Cardiac fibroblast (primary cell): ENCODE data around the gene NUBP2.

Experiments
- DNase-seq, 2 donors: peaks; one replicate each; pipeline versions ENCODE4 v3.0.0 to v3.0.0-alpha.2; 2010; ENCODE audit warnings: low read depth in 2 of 2
- H3K4me3 ChIP-seq, 2 donors: replicated peaks in 1 of 2; 1 replicate in 1 of 2; 2 replicates in 1 of 2; pipeline ENCODE4 v1.5.1; 2011; ENCODE audit warnings: low read depth in 2 of 2, low read length in 2 of 2, mild to moderate bottlenecking in 2 of 2, moderate library complexity in 1 of 2
- CTCF ChIP-seq: IDR thresholded peaks from one replicate; pipeline ENCODE4 v1.5.1; 2011; ENCODE audit warnings: low read depth, mild to moderate bottlenecking, low read length, inconsistent platforms

The NUBP2 gene

GRCh38 chr16:1822801-1823200 is 40.0 kb downstream of the NUBP2 start:
- DNase-seq, result no peak
- TF ChIP-seq CTCF, result no peak
- no peak overlapping the region for H3K4me3 ChIP-seq

DNA sequence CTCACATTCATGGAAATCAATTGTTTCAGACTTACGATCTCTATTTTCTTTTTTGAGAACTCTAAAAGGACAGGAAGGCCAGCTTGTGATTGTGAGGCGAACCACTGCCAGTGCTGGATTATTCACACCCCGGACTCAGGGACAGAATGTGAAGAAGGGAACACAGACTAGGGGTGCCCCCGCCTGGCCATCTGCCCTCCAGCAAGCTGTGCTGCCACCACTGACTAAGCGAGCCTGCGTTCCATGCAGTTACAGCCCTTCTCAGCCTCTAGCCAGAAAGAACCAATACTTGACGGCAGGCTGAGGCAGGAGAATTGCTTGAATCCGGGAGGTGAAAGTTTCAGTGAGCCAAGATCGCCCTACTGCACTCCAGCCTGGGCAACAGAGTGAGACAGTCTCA is 41.1 kb downstream of the NUBP2 start:
- peak; percentile 73 to 75 for DNase-seq
- TF ChIP-seq CTCF, result peak; percentile 30
- H3K4me3 ChIP-seq, result no peak overlapping the region

- no peak for DNase-seq
- no peak for TF ChIP-seq CTCF
- peak overlapping the region; percentile 50 to 100 for H3K4me3 ChIP-seq
Observed at GRCh38 chr16:1825381-1825863, 42.7 kb downstream of the NUBP2 start.

DNA sequence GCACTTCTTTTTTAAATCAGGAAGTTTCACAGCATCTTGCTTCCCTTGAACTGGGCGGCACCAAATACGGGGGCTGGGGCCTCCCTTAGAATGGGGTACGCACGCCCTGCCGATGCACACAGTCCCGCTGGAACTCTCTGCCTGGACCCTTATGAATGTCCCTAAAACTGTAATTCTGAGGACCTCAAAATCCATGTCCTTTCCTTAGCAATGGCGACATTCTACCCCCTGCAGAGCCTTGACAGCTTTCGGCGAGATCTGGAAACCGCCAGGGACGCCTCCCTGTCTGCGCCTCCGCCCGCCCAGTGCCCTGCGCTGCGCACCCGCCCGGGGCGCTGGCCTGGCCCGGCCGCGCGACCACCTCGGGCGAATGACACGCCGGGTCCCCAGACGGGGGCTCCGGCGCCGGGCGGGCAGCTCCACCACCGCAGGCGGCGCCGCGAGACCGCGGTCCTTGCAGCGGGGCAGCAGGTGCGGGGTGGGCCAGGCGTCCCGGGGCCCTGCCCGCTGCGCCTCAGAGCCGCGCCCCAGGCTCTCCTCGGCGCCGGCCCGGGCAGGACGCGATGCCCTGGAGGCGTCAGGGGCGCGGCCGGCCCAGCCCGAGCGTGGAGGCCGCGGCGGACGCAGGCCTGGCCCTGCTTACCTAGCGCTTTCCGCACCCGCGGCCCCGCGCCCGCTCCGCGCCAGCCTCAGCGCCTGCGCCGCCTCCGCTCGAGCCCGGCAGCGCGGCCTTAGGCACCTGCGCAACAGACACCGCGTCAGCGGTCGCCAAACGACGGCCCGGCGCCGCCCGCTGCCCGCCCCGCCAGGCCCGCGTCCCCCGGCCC is 43.3 kb downstream of the NUBP2 start:
- no peak for TF ChIP-seq CTCF
- DNase-seq, result peak in 1 of 2 donors; percentile 8
- peak overlapping the region; percentile 50 to 100 for H3K4me3 ChIP-seq

DNA sequence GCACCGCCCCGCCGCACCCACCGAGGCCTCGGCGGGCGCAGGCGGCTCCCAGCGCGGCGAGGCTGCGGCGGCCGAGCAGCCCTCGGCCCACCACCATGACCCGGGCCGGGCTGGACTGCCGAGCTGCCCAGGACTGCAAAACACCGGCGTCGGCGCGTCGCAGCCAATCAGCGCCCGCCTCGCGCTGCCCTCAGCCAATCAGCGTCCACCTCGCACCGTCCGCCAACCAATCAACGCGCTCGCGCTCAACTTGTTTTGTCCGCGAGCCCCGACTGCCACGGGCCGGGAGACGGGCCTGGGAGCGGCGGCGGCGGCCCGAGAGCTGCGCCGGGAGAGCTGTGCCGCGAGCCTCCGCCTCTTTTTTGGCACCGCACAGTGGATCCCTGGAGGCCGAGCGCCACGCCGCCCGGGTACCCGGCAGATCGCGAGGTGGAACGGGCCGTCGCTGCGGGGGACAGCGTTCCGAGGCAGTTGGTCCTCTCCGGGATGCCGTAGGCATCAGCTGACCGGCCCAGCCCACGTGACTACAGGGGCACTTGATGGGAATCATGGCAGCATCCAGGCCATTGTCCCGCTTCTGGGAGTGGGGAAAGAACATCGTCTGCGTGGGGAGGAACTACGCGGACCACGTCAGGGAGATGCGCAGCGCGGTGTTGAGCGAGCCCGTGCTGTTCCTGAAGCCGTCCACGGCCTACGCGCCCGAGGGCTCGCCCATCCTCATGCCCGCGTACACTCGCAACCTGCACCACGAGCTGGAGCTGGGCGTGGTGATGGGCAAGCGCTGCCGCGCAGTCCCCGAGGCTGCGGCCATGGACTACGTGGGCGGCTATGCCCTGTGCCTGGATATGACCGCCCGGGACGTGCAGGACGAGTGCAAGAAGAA is 44.2 kb downstream of the NUBP2 start, which contains the start of the genes FAHD1 and HAGH:
FAHD1 (plus strand) TSS at position 516 of the 883 bp plus-strand sequence; CDS start at position 549, 33 bp downstream.
HAGH (minus strand) TSS at position 135 of the 883 bp plus-strand sequence; CDS start at position 97, 38 bp downstream.
- H3K4me3 ChIP-seq, result peak within 1 kb of the TSS; percentile 98 to 100
- no peak for TF ChIP-seq CTCF
- peak; percentile 96 to 97 for DNase-seq

DNA sequence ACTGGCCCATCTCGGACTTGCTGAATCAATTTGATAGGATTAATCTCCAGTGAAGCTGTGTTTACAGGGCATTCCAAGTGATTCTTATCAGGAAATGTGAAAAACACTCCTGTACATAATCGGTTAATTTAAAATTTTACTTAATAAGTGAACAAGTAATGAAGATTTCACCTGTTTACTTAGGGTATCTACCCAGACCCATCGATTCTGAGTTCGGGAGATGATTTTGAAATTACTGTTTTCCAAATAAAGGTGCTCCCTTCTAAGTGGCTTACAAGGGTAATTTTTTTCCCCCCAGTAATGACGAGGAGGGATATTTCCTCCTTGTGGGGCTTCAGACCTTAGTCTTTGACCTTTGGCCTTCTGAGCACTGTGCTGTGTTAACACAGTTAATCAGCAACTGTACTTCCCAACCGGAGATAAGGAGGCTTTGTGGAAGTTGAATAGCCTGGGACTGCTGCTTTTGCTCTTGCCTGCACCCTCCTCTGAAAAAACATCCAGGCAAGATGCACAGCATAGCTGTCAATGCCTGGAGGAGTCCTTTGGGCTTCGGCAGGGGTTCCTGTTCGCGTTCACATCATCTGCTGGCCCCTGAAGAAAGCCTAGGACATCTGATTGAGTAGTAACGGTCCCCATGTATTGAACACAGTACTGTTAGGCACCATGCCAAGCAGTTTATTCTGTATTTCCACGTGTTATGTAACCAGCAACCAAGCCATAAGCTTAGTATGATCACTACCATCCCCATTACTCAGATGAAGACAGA is 46.1 kb downstream of the NUBP2 start:
- TF ChIP-seq CTCF, result no peak
- no peak for DNase-seq
- H3K4me3 ChIP-seq, result peak overlapping the region in 1 of 2 donors; percentile 100
